NCI-H1436 treated with DMSO at 0.1 percent for 48 hours (cell line): ENCODE results near the gene RELL1.

Experiments used
- DNase-seq: peaks from one replicate; lab custom pipeline; 2025; lab: John Stamatoyannopoulos, UW

Gene RELL1, protein sequence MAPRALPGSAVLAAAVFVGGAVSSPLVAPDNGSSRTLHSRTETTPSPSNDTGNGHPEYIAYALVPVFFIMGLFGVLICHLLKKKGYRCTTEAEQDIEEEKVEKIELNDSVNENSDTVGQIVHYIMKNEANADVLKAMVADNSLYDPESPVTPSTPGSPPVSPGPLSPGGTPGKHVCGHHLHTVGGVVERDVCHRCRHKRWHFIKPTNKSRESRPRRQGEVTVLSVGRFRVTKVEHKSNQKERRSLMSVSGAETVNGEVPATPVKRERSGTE

GRCh38 chr4:37686373-37687193, at the start of gene RELL1:
Gene RELL1 (minus strand): TSS chr4:37686376. CDS start chr4:37686287, 89 bp downstream.
- DNase-seq, result peak; percentile 85

GRCh38 chr4:37735578-37735977, 49.4 kb upstream of the RELL1 start:
- no peak for DNase-seq

GRCh38 chr4:37734989-37735388, 48.8 kb upstream of the RELL1 start:
- DNase-seq, result no peak

DNA sequence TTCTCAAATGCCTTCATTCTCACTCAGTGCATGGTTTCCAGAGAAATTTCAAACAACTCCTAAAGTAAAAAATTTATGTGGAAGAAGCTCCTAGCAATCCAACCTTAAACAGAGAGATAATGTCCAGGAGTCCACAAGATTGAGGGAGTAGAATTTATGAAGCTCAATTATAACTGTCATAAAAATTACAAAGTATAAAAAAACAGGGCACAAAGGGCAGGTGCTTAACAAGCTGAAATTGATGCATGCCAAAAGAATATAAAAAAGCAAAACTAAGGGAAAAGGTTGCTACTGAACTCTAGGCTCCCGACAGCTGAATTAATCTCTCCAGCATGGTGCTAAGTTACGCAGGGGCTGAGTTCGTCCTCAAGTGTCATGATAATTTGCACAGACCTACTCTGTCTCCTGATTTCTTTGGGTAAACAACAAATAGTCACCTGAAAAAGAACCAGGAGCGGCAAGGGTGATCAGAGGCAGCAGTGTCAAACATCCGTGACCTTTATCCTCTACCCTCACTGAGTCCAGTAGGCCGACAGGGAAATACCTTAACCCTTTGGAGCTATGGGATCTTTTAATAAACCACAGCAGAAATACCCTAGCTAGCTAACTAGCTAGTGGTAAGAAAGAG, 47.2 kb upstream of the RELL1 start:
- no peak for DNase-seq

DNA sequence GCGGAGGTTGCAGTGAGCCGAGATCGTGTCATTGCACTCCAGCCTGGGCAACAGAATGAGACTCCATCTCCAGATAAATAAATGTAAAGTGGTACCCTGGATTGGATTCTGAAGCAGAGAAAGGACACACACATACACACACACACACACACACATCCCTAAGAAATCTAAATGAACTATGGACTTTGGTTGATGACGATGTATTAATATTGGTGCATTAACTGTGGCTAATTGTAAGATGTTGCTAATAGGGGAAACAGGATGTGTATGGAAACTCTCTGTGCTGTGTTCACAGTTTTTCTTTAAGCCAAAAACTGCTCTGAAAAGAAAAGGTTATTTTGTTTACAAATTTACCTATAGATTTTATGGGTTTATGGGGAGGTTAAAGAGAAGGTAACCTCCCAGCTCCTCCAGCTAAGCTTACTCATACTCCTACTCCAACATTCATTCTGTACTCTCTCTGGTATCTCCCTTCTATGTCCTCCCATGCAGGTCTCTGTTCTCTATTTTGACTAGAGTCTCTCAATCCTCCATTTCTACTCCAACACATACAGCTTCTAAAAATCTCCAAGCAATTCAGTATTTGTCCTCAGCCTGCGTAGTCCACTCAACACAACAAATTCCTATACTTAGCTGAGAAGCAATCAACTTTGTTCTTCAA, 46.5 kb upstream of the RELL1 start:
- no peak for DNase-seq

- DNase-seq, result no peak
Measured at GRCh38 chr4:37729649-37730004, 43.5 kb upstream of the RELL1 start.

DNA sequence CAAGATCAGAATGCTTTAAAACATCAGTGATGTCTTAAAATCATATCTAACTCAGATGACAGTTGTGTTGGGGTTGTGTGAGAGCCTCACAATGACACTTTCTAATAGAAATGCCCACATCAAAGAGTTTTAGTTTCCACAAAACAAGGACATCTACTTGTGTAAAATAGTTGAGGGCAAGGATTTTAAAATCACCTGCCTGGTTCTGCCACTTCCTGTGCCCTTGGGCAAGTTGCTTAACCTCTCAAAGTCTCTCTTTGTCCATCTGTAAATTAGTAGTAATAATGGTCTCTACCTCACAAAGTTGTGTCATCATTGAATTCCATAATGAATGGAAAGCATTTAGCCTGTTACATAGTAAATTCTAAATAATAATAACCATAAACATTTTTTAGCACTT, 41.9 kb upstream of the RELL1 start:
- no peak for DNase-seq

DNA sequence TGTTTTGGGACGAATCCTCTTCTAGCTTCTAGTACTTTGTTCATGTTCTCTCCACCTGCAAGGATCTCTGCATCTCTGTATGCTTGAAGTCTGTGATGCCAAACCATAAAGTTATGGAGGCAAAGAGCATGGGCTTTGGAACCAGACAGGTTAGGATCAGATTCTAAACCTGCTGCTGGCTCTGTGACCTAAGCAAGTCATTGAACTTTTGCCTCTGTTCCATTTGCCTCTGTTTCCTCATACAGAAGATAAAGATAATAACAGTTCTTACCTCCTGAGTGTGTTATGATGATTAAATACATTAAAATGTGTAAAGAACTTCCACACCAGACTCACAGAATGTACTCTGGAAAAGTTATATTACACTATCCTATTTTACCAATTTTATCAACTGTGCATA, 41.5 kb upstream of the RELL1 start:
- DNase-seq, result no peak

DNA sequence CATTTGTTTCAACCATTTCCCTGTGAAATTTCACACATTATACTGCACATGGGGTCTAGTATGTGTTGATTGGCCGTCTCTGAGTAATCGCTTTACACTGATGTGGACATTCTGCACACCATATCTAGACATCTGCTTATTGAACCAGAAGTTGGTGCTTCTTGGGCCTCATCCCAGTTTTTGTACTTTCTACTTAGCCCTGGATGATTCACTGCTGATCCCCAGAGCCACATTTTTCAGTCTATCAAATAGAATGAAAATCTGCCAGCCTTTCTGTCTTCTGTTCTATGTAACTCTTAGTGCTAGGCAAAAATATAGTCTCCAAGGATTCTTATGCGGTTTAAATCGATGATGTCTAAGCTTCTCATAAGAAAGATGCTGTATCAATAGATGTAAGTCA, 40.5 kb upstream of the RELL1 start:
- DNase-seq, result no peak

DNA sequence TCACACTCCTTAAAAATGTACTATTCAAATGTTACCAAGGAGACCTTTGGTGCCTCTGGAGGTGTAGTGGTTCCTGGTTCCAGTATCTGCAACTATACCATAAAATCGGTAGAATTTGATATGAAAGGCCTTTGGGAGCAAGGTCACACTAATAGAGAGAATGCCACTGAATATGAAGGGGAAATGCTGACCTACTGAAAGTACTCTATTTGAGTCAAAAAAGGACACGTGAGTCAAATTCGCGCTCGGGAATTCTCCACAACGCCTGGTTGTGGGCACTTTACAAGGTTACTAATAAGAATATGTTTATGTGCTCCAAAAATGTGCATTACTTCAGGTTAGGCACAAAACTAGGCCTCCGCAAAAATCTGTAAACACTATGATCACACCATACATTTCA, 39.5 kb upstream of the RELL1 start:
- no peak for DNase-seq

DNA sequence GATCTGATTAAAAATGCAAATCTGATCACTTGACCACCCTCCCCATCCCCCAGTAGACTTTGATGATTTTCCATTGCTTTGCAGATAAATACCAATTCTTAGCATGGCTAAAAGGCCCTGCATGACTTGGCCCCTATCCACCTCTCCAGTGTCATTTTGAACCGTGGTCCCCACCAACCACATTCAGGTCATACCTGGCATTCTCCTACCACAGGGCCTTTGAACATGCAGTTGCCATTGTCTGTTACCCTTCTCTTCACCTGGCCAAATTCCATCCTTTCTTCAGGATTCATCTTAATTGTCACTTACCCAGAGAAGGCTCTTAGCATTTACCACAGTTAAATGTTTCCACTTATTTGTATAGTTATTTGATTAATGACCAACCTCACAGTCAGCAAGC, 36.9 kb upstream of the RELL1 start:
- no peak for DNase-seq

DNA sequence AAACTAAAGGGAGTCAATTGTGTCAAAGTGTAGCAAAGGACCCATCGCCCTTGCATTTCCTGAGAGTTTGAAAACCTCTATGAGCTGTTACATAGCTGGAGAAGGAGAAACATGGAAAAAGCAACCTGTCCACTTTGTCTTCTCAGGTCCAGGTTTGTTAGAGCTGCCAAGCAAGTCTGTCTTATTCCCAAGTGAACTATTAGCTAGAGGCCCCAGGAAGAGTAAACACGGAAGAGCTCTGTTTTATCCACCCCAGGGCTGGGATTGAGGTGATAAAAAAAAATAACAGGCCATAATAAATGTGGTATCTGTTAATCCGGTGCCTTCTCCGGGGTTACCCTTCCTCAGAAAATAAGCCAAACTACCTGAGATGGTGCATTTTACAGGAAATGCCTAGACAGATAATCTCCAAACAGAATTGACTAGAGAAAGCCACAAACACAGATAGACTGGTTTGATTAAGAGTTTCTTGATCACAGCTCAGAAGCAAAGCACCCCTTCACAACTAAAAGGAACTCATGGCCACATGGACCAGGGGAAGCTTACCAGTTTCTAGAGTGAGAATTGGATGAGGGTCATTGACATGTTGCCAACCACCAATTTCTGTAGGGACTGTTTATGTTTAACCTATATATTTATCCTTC, 35.9 kb upstream of the RELL1 start:
- DNase-seq, result no peak

DNA sequence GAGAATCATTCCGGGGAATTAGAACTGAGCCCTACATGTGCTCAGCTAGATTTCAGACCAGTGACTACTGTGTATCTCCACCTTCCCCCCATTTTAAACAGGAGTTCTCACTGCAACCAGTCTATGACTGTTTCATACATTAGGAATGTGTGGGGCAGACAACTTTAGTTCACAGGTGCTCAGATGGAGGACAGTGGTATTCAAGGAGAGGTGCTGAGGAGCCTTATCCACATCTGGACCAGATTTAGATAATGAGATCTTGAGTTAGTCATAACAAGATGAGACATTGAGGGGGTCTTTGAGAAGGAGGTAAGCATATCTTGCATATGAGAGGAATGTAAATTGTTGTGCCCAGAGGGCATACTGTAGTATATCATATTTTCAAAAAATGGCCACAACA, 32.8 kb upstream of the RELL1 start:
- no peak for DNase-seq

DNA sequence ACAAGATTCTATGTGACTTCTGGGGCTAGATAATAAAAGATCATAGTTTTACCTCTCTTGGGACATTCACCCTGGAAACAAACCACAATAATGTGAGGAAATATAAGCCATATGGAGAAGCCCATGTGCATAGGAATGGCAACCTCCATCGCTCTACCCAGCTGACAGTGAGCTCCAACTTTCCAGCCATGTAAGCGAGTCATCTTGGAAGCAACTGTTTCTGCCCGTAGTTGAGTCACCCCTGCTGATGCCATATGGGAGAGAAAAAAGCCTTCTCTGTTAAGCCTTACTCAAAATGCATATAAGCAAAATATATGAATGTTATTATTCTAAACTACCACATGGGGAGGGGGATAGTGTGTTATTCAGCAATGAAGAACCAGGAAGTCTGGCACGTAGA, 31.4 kb upstream of the RELL1 start:
- DNase-seq, result no peak

GRCh38 chr4:37715889-37716402, 29.8 kb upstream of the RELL1 start:
- DNase-seq, result no peak

- no peak for DNase-seq
Measured at GRCh38 chr4:37710491-37710890, 24.3 kb upstream of the RELL1 start.

GRCh38 chr4:37706032-37706431, 19.9 kb upstream of the RELL1 start:
- no peak for DNase-seq

- no peak for DNase-seq
Measured at GRCh38 chr4:37705571-37705970, 19.4 kb upstream of the RELL1 start.

- DNase-seq, result no peak
Measured at GRCh38 chr4:37699868-37700481, 13.8 kb upstream of the RELL1 start.

DNA sequence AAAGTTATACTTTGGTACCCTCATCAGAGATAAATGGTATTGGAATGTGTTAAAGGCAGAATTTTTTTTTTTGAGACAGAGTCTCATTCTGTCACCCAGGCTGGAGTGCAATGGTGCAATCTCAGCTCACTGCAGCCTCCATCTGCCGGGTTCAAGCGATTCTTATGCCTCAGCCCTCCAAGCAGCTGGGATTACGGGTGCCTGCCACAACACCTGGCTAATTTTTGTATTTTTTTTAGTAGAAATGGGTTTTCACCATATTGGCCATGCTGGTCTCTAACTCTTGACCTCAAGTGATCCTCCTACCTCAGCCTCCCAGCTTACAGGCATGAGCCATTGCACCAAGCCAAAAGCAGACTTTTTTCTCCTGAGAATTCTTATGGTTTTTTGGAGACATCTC, 11.4 kb upstream of the RELL1 start:
- DNase-seq, result no peak

- no peak for DNase-seq
Measured at GRCh38 chr4:37693450-37694190, 7.4 kb upstream of the RELL1 start.
